Parathyroid adenoma (tissue), 2 donors: Measurements from ENCODE around the gene TM7SF2.
A peak's percentile ranks its signal among the peaks of the same experiment; 100 is the strongest.

Source experiments
- H2AFZ ChIP-seq: fragments of 300-600 bp; sonication (generic); one replicate; pipeline ENCODE4 v1.7.0; 2017; ENCODE audit warnings: antibody characterized with exemption, mild to moderate bottlenecking
- H3K27ac ChIP-seq: fragments of 300-600 bp; sonication (generic); one replicate; pipeline ENCODE4 v1.7.0; 2017
- H3K27me3 ChIP-seq: fragments of 300-600 bp; sonication (generic); one replicate; pipeline ENCODE4 v1.7.0; 2017; ENCODE audit warnings: low read length; ENCODE audit not compliant: control insufficient read depth, insufficient read depth
- H3K36me3 ChIP-seq: fragments of 300-600 bp; sonication (generic); one replicate; pipeline ENCODE4 v1.7.0; 2017; ENCODE audit warnings: low read length; ENCODE audit not compliant: control insufficient read depth, insufficient read depth
- H3K4me1 ChIP-seq: fragments of 300-600 bp; sonication (generic); one replicate; pipeline ENCODE4 v1.7.0; 2017; ENCODE audit warnings: control low read depth
- H3K4me2 ChIP-seq: fragments of 300-600 bp; sonication (generic); one replicate; pipeline ENCODE4 v1.7.0; 2017; ENCODE audit warnings: low read length
- H3K4me3 ChIP-seq: fragments of 300-600 bp; sonication (generic); one replicate; pipeline ENCODE4 v1.7.0; 2017; ENCODE audit warnings: low read depth, low read length
- H3K79me2 ChIP-seq: fragments of 300-600 bp; sonication (generic); one replicate; pipeline ENCODE4 v1.7.0; 2017; ENCODE audit warnings: control low read depth
- H3K9ac ChIP-seq: fragments of 300-600 bp; sonication (generic); one replicate; pipeline ENCODE4 v1.7.0; 2017; ENCODE audit warnings: mild to moderate bottlenecking
- H3K9me3 ChIP-seq: fragments of 300-600 bp; sonication (generic); one replicate; pipeline ENCODE4 v1.7.0; 2017; ENCODE audit warnings: low read length; ENCODE audit not compliant: control insufficient read depth
- TF ChIP-seq, protein P1 (sequence below): fragments of 300-600 bp; sonication (generic); IDR thresholded peaks from one replicate; pipeline ENCODE4 v1.7.0; 2017; ENCODE audit warnings: antibody characterized with exemption, mild to moderate bottlenecking
- donor health status: primary hyperparathyroidism.

Gene TM7SF2

DNA sequence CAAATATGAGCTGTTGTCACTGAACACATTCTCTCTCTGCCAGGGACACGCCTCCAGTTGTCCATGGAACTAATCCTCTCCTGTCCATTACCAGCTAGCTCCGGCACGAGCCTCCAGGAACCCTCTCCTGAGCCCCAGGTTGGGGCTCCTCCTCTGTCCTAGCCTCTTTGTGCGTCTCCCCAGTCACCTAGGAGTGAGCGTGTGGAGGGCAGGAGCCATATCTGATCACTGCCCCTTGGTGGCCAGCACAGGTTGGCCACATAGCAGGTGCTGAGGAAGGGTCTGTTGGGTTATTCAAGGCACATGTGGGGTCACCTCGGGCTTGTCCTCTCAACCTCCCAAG, 20.2 kb downstream of the TM7SF2 start:
- Histone ChIP-seq H3K4me1 (peaks cover 2% of the 10 kb centered on the region), H3K36me3 (no peaks in the 10 kb centered on the region), H3K79me2 (peaks cover 10% of the 10 kb centered on the region), H2AFZ (no peak overlapping the region), H3K9me3 (no peaks in the 10 kb centered on the region), H3K9ac (no peak overlapping the region), H3K27ac (no peak overlapping the region), H3K27me3 (no peaks in the 10 kb centered on the region), H3K4me3 (no peak overlapping the region), H3K4me2 (no peak overlapping the region)
- TF ChIP-seq, protein P1, sequence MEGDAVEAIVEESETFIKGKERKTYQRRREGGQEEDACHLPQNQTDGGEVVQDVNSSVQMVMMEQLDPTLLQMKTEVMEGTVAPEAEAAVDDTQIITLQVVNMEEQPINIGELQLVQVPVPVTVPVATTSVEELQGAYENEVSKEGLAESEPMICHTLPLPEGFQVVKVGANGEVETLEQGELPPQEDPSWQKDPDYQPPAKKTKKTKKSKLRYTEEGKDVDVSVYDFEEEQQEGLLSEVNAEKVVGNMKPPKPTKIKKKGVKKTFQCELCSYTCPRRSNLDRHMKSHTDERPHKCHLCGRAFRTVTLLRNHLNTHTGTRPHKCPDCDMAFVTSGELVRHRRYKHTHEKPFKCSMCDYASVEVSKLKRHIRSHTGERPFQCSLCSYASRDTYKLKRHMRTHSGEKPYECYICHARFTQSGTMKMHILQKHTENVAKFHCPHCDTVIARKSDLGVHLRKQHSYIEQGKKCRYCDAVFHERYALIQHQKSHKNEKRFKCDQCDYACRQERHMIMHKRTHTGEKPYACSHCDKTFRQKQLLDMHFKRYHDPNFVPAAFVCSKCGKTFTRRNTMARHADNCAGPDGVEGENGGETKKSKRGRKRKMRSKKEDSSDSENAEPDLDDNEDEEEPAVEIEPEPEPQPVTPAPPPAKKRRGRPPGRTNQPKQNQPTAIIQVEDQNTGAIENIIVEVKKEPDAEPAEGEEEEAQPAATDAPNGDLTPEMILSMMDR, result no peak

DNA sequence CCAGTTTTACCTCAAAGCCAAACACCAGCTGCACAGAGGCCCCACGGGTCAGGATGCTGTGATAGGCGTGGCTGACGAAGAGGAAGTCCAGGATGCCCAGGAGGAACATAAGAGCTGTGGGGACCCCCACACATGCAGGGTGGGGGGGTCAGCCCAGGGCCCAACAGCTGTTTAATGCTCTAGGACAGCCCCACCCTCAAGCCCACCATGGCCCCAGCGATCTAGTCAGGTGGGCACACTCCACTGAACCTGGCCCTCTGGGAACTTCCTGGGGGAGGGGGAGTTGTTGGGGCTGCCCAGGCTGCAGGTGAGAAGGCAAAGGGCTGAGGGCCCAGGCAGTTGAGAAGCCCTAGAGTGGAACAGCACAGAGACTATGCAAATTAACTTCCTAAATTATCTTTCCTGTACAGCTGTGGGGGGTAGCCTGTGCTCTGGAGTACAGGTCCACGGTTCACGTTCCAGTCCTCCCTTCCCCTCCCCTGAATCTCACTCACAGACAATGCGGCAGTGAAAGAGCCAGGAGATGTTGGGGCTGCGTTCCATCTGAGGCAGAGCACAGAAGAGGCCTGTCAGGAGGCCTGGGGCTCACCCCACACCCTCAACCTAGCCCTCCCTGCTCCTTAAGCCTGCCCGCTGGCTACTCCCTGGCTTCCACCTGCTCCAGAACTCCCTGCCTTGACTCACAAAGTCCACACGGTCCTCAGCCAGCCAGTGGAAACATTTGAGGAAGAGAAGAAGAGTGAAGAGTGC, 20.7 kb downstream of the TM7SF2 start:
- TF ChIP-seq, protein P1, result no peak
- Histone ChIP-seq H3K4me1 (peaks cover 2% of the 10 kb centered on the region), H3K4me3 (no peak overlapping the region), H3K27me3 (no peaks in the 10 kb centered on the region), H2AFZ (no peak overlapping the region), H3K9me3 (no peaks in the 10 kb centered on the region), H3K4me2 (no peak overlapping the region), H3K27ac (no peak overlapping the region), H3K9ac (no peak overlapping the region), H3K36me3 (no peaks in the 10 kb centered on the region), H3K79me2 (peaks cover 10% of the 10 kb centered on the region)

DNA sequence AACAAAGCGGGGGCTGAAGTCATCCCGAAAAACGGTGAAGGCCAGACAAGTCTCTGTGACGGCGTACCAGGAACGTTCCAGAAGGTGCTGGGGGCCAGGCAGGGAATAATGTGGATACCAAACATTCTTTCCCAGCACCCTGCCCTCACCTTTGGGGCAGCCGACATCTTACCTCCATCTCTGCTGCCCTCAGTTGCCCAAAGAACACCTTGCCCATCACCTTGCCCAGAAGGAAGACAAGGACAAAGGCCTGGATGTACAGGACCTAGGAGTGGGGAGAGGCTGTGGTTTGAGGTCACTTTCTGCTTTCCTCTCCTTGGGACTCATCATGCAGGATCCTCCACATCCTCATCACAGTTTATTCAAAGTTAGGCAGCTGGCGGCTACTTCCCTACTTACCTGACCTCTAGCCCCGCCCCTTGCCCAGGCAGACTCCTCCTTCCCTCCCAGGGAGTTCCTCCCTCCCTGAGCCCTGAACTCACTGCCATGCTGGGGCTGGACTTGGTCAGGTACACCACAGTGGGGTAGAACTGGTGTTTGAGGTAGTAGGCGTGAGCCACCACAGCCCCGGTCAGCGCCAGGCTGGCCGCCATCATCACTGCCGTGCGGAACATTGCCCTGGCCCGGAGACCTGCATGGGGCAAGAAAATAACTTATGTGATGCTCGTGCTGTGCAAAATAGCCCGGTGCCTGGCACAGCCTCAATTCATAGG, 21.5 kb downstream of the TM7SF2 start:
- no peak overlapping the region for H3K9ac ChIP-seq
- TF ChIP-seq, protein P1, result no peak
- peaks cover 10% of the 10 kb centered on the region for H3K79me2 ChIP-seq
- H2AFZ ChIP-seq, result no peak overlapping the region
- H3K36me3 ChIP-seq, result no peaks in the 10 kb centered on the region
- H3K4me3 ChIP-seq, result peak overlapping the region; percentile 92
- H3K27ac ChIP-seq, result no peak overlapping the region
- no peaks in the 10 kb centered on the region for H3K27me3 ChIP-seq
- peaks cover 2% of the 10 kb centered on the region for H3K4me1 ChIP-seq
- peak overlapping the region; percentile 87 for H3K4me2 ChIP-seq
- no peaks in the 10 kb centered on the region for H3K9me3 ChIP-seq

DNA sequence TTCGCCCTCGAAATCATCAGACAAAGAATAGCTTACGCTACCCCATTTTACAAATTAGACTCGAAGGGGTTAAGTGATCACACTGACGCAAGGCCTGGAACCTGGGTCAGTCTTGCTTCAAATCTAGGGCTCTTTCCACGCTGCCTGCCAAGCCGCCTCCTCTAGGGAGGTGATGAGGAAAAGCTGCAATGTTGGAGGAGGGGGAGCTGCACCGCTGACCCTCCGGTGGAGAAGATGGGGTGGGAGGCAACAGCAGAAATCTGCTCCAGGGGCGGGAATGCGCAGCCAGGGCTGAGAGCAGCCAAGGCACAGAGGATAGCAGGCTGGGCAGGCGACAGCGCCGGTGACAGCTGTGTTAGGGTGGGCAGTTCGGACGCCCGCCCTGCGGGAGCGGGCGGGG, 22.1 kb downstream of the TM7SF2 start:
- TF ChIP-seq, protein P1, result no peak
- H3K9ac ChIP-seq, result no peak overlapping the region

More for the DNA sequence above, 22.1 kb downstream of the TM7SF2 start:
- peak overlapping the region; percentile 87 for H3K4me2 ChIP-seq
- H2AFZ ChIP-seq, result peak overlapping the region; percentile 91
- no peaks in the 10 kb centered on the region for H3K9me3 ChIP-seq
- peak overlapping the region; percentile 100 for H3K27ac ChIP-seq
- no peaks in the 10 kb centered on the region for H3K27me3 ChIP-seq
- H3K4me3 ChIP-seq, result peak overlapping the region; percentile 92
- H3K4me1 ChIP-seq, result peaks cover 2% of the 10 kb centered on the region
- peaks cover 10% of the 10 kb centered on the region for H3K79me2 ChIP-seq
- no peaks in the 10 kb centered on the region for H3K36me3 ChIP-seq
